ENCODE results near the gene CLMN.

Gene CLMN

GRCh38 chr14:95313190-95313589, 6.5 kb downstream of the CLMN start:
- no peak for TF ChIP-seq CTCF (IDR thresholded peaks at IDR 0.05)

GRCh38 chr14:95312311-95312710, 7.4 kb downstream of the CLMN start:
- TF ChIP-seq CTCF (IDR thresholded peaks at IDR 0.05) = no peak

GRCh38 chr14:95311752-95312151, 8.0 kb downstream of the CLMN start:
- TF ChIP-seq CTCF (IDR thresholded peaks at IDR 0.05) = no peak

- no peak for TF ChIP-seq CTCF (IDR thresholded peaks at IDR 0.05)
These were observed 8.9 kb downstream of the CLMN start for GRCh38 chr14:95310635-95311380.

- no peak for TF ChIP-seq CTCF (IDR thresholded peaks at IDR 0.05)
These were observed 10.3 kb downstream of the CLMN start for GRCh38 chr14:95309261-95310051.

- TF ChIP-seq CTCF (IDR thresholded peaks at IDR 0.05) = no peak
These were observed 11.6 kb downstream of the CLMN start for GRCh38 chr14:95308073-95308472.

GRCh38 chr14:95307402-95308041, 12.2 kb downstream of the CLMN start:
- no peak for TF ChIP-seq CTCF (IDR thresholded peaks at IDR 0.05)
